Measurements from ENCODE around the gene DDX20. TPM values are rescaled to one million over a fixed set of nuclear protein-coding genes. Genes with fewer than 3 reads are reported as not detected.

The DDX20 gene
- total and polyA plus RNA-seq, 2 experiments from 2014 or later, result 11.5 to 34.0 TPM

- no peak for TF ChIP-seq CTCF (IDR thresholded peaks at IDR 0.05; ENCODE audit: low read depth, low read length)
- Histone ChIP-seq H3K27ac (no peak overlapping the region), H3K27me3 (no peaks in the 10 kb centered on the region), H3K4me3 (no peak overlapping the region), H3K4me1 (ENCODE audit: low read depth) (peaks cover 6% of the 10 kb centered on the region), H3K9me3 (ENCODE audit: low read depth) (no peaks in the 10 kb centered on the region), H3K36me3 (no peaks in the 10 kb centered on the region)
- peak in 1 of 2 donors; percentile 69 for DNase-seq (ENCODE audit: low read depth in 1 of 2, low spot score in 1 of 2)
Measured at GRCh38 chr1:111801071-111801850, 45.6 kb downstream of the DDX20 start.

GRCh38 chr1:111802110-111802509 is 46.4 kb downstream of the DDX20 start:
- TF ChIP-seq CTCF (IDR thresholded peaks at IDR 0.05; ENCODE audit: low read depth, low read length), result no peak
- Histone ChIP-seq H3K27ac (no peak overlapping the region), H3K4me3 (no peak overlapping the region), H3K4me1 (ENCODE audit: low read depth) (peaks cover 6% of the 10 kb centered on the region), H3K36me3 (no peaks in the 10 kb centered on the region), H3K9me3 (ENCODE audit: low read depth) (no peaks in the 10 kb centered on the region), H3K27me3 (no peaks in the 10 kb centered on the region)
- no peak for DNase-seq (ENCODE audit: low read depth in 1 of 2, low spot score in 1 of 2)

GRCh38 chr1:111802984-111803383 is 47.3 kb downstream of the DDX20 start:
- H3K4me1 ChIP-seq (ENCODE audit: low read depth), result peaks cover 6% of the 10 kb centered on the region
- no peak overlapping the region for H3K27ac ChIP-seq
- no peaks in the 10 kb centered on the region for H3K9me3 ChIP-seq (ENCODE audit: low read depth)
- TF ChIP-seq CTCF (IDR thresholded peaks at IDR 0.05; ENCODE audit: low read depth, low read length), result no peak
- no peaks in the 10 kb centered on the region for H3K27me3 ChIP-seq
- H3K4me3 ChIP-seq, result no peak overlapping the region
- H3K36me3 ChIP-seq, result no peaks in the 10 kb centered on the region
- no peak for DNase-seq (ENCODE audit: low read depth in 1 of 2, low spot score in 1 of 2)

GRCh38 chr1:111803951-111804350 is 48.2 kb downstream of the DDX20 start:
- H3K4me1 ChIP-seq (ENCODE audit: low read depth), result peaks cover 6% of the 10 kb centered on the region

GRCh38 chr1:111804776-111805175 is 49.1 kb downstream of the DDX20 start:
- DNase-seq (ENCODE audit: low read depth in 1 of 2, low spot score in 1 of 2), result no peak
- Histone ChIP-seq H3K27ac (no peak overlapping the region), H3K36me3 (no peaks in the 10 kb centered on the region), H3K9me3 (ENCODE audit: low read depth) (no peaks in the 10 kb centered on the region), H3K4me3 (no peak overlapping the region), H3K27me3 (no peaks in the 10 kb centered on the region), H3K4me1 (ENCODE audit: low read depth) (peaks cover 6% of the 10 kb centered on the region)
- TF ChIP-seq CTCF (IDR thresholded peaks at IDR 0.05; ENCODE audit: low read depth, low read length), result no peak

More at GRCh38 chr1:111803951-111804350, 48.2 kb downstream of the DDX20 start:
- Histone ChIP-seq H3K4me3 (no peak overlapping the region), H3K36me3 (no peaks in the 10 kb centered on the region), H3K9me3 (ENCODE audit: low read depth) (no peaks in the 10 kb centered on the region), H3K27me3 (no peaks in the 10 kb centered on the region), H3K27ac (no peak overlapping the region)
- no peak for TF ChIP-seq CTCF (IDR thresholded peaks at IDR 0.05; ENCODE audit: low read depth, low read length)
- DNase-seq (ENCODE audit: low read depth in 1 of 2, low spot score in 1 of 2), result no peak
